Aorta (tissue), 5 donors: ENCODE results near the gene B3GNT5. TPM values are rescaled to one million over a fixed set of nuclear protein-coding genes. Genes with fewer than 3 reads are reported as not detected.
A peak's percentile ranks its signal among the peaks of the same experiment; 100 is the strongest.

Experiments
- ATAC-seq: fragments of 200-7000 bp; cut with Tn5 transposase; one replicate; pipeline ENCODE4 v1.9.1; 2022; ENCODE audit warnings: moderate library complexity; ENCODE audit not compliant: low FRiP score
- DNase-seq, 2 donors: peaks; one replicate each; pipeline ENCODE4 v3.0.0-alpha.2; 2020
- H3K27ac ChIP-seq, 2 donors: one replicate each; pipeline ENCODE4 v1.5.1; 2013; ENCODE audit warnings: low read length in 2 of 2, mild to moderate bottlenecking in 2 of 2, moderate library complexity in 2 of 2, control low read depth in 1 of 2, inconsistent platforms in 1 of 2, low read depth in 1 of 2
- H3K27me3 ChIP-seq, 2 donors: one replicate each; pipeline ENCODE4 v1.6.1; 2013; ENCODE audit warnings: control low read depth in 1 of 2, low read length in 1 of 2, mild to moderate bottlenecking in 1 of 2, moderate library complexity in 1 of 2; ENCODE audit not compliant: insufficient read depth in 2 of 2, control insufficient read depth in 1 of 2
- H3K36me3 ChIP-seq, 2 donors: one replicate each; pipeline ENCODE4 v1.6.1; 2013; ENCODE audit warnings: control low read depth in 1 of 2, low read length in 1 of 2, mild to moderate bottlenecking in 1 of 2; ENCODE audit not compliant: insufficient read depth in 2 of 2, control insufficient read depth in 1 of 2
- H3K4me1 ChIP-seq, 2 donors: one replicate each; pipeline ENCODE4 v1.6.1; 2013; ENCODE audit warnings: low read length in 2 of 2, control low read depth in 1 of 2, mild to moderate bottlenecking in 1 of 2, moderate library complexity in 1 of 2; ENCODE audit not compliant: insufficient read depth in 2 of 2, control insufficient read depth in 1 of 2
- H3K4me3 ChIP-seq, 2 donors: one replicate each; pipeline ENCODE4 v1.5.1; 2013; ENCODE audit warnings: low read length in 2 of 2, control low read depth in 1 of 2, mild to moderate bottlenecking in 1 of 2
- H3K9me3 ChIP-seq: one replicate; pipeline ENCODE4 v1.6.1; 2013; ENCODE audit warnings: mild to moderate bottlenecking, low read length; ENCODE audit not compliant: control insufficient read depth
- WGBS, 2 donors: extraction: QIAGEN DNeasy Blood & Tissue Kit; methylation state at CpG; one replicate each; pipeline ENCODE4 v1.1.7; 2013; 5-methylcytosine and 5-hydroxymethylcytosine counted together
- intact Hi-C, 2 donors: fragments of 100-400 bp; cut with DNase I; formaldehyde crosslinking; loops; one replicate each; pipeline versions ENCODE4 v1.14.2 to v1.15.0; 2022
- polyA plus RNA-seq, 2 donors: library from polyadenylated mRNA; stranded (reverse); fragments of 200-250 nt; gene quantifications; one replicate each; pipeline ENCODE4 v1.2.3, GENCODE V29; 2013
- total RNA-seq, 2 donors: library from RNA; stranded (reverse); fragmentation: NEBNext Ultra II Directional; extraction: Animal tissue kit (Norgen Biotek cat#: 25700); gene quantifications; one replicate each; pipeline ENCODE4 v1.2.1, GENCODE V29; 2021
- donor health status: healthy with polysubstance abuse.
- donor health status: Bipolar disorder and iron deficiency.
- donor health status: DM: no; HTN: no; CAD: no.
- donor health status: DM: no; HTN: no; CAD: no.
- donor health status: DM: yes; HTN: yes; CAD: no.

B3GNT5 gene
- total and polyA plus RNA-seq, 4 donors: 1.6 to 12.5 (median 9.6) TPM

DNA sequence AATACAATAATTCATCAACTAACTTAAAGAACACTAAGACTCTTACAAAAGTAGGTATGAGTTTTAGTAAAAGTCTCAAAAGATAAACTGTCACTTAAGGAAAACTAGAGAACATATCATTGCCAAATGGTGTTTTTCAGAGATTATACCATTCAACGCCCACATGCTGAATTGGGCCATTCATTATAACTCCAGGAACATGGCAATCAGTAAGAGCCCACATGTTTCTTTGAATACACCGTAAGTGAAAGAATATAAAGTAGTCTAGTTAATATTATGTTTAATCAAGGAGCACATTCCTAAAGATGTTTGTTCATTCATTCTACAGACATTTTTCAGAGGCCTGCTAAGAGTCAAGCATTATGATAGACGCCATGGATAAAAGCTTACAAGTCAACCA is 22.9 kb downstream of the B3GNT5 start:
- intact Hi-C loops: no loop called here
- no peaks in the 10 kb centered on the region for H3K27me3 ChIP-seq
- WGBS, 2 donors: 70 to 76% methylated on average over 3 of the region's 3 CpGs
- H3K4me3 ChIP-seq: no peak overlapping the region
- no peak for ATAC-seq
- H3K9me3 ChIP-seq: no peaks in the 10 kb centered on the region
- no peaks in the 10 kb centered on the region for H3K4me1 ChIP-seq
- no peak for DNase-seq
- no peak overlapping the region for H3K27ac ChIP-seq
- H3K36me3 ChIP-seq: no peaks in the 10 kb centered on the region

DNA sequence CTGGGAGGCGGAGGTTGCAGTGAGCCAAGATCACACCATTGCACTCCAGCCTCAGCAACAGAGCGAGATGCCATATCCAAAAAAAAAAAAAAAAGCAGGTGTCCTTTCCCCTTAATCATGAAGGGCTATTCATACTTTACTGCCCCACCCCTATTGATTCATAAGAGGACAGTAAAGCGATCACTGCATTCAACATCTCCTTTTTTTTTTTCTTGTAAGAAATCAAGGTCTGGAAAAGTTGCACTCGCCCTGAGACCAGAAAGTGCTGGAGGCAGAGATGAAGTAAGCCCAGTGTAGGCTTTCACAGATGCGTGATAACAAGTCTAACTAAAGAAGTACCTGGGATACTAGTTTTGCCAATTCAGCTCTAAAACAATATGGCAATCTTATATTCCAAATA is 24.2 kb downstream of the B3GNT5 start:
- ATAC-seq (no peak), DNase-seq (no peak)
- no peak overlapping the region for H3K4me3 ChIP-seq
- no peak overlapping the region for H3K27ac ChIP-seq
- H3K27me3 ChIP-seq: no peaks in the 10 kb centered on the region
- H3K9me3 ChIP-seq: no peaks in the 10 kb centered on the region
- no peaks in the 10 kb centered on the region for H3K4me1 ChIP-seq
- intact Hi-C loops: no loop called here
- H3K36me3 ChIP-seq: no peaks in the 10 kb centered on the region
- WGBS, 2 donors: 96% methylated on average over 4 to 5 of the region's 5 CpGs

DNA sequence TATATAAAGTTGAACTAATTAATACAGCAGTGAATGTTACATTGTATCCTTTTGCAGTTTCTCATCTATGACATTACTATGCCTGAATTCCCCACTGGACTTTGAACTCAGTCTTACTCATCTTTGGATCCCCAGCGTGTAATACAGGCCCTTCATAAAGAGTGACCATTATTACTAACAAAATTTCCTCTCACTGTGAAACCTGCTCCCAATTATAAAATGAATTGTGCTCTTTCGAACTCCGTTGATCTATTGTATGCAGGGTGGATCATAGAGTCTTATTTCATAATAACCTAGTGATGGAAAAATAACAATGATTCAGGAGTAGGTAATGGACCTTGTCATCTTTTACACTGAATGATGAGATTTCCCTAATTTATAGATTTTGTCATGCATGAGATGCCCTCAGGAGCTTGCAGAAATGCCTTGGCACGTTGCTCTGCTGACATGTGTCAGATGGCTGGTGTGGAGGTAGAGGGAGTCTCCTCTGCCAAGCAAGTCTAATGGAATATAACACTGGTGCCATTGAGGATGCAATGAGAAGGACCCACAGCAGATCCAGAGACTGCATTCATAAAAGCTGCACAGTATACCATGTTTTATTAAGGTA is 25.5 kb downstream of the B3GNT5 start:
- Histone ChIP-seq H3K27me3 (no peaks in the 10 kb centered on the region), H3K36me3 (no peaks in the 10 kb centered on the region), H3K4me3 (no peak overlapping the region), H3K27ac (no peak overlapping the region), H3K4me1 (no peaks in the 10 kb centered on the region), H3K9me3 (no peaks in the 10 kb centered on the region)
- 82 to 84% methylated on average over 4 of the region's 4 CpGs for WGBS, 2 donors
- no peak for DNase-seq
- no peak for ATAC-seq
- intact Hi-C loops: no loop called here

DNA sequence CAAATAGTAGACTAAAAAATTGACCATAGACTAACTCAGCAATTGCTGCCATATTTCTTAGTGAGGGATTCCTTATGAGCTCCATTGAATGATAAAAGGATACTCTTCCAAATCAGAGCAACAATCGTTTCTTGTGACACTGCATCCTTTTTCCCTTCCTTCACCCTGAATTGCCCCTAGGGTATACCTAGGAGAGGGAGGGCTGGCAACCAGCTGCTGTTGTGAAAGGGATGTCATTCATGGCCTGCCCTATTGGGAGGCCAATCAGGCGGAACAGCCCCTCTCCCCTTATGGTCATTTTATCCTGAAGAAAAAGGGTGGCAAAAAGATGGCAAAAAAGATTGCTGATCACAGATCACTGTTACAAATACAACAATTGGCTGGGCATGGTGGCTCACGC is 26.3 kb downstream of the B3GNT5 start:
- H3K36me3 ChIP-seq: no peaks in the 10 kb centered on the region
- intact Hi-C loops: no loop called here
- no peak overlapping the region for H3K4me3 ChIP-seq
- ATAC-seq (no peak), DNase-seq (no peak)
- no peaks in the 10 kb centered on the region for H3K9me3 ChIP-seq
- no peaks in the 10 kb centered on the region for H3K27me3 ChIP-seq
- H3K27ac ChIP-seq: no peak overlapping the region
- 87 to 90% methylated on average over 3 of the region's 3 CpGs for WGBS, 2 donors
- H3K4me1 ChIP-seq: no peaks in the 10 kb centered on the region

DNA sequence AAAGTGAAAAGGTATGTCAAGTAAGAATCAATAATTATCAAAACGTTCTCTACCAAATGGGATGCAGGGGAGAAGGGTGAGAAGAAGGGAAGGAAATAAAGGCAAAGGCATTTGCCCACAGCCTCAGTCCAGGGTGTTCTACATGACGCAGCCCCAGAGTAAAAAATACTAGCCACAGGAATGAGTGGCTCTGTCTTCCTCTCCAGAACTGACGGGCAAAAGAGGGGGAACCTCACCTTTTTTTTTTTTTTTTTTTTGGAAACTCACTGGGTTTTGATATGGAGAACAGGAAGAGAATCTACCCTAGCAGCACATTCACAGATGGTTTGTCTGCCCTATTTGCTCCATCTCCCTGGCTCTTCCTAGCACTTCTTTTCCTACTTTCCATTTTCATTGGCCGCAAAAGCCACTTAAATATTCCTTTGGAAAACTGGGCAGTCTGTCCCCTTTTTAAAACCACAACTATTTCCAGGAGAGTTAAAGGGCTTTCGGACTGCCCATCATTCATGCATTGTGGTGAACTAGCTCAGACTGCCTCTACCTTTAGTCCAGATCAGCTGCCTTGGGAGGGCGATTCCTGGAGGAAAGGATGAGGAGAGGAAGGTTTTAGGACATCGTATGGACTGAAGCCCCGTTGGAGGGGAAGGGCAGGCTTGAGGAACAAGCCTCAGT is 28.2 kb downstream of the B3GNT5 start:
- Histone ChIP-seq H3K4me3 (no peak overlapping the region), H3K36me3 (no peaks in the 10 kb centered on the region), H3K4me1 (peaks cover 0 to 4% of the 10 kb centered on the region in 2 donors), H3K27me3 (no peaks in the 10 kb centered on the region), H3K9me3 (no peaks in the 10 kb centered on the region), H3K27ac (no peak overlapping the region)
- no peak for DNase-seq
- no peak for ATAC-seq
- 85 to 90% methylated on average over 8 of the region's 8 CpGs for WGBS, 2 donors
- intact Hi-C loops: loop anchor here in 1 of 2 donors (10.0 kb wide), 1 partner anchor 156 kb away; no protein-coding TSS in a partner anchor

DNA sequence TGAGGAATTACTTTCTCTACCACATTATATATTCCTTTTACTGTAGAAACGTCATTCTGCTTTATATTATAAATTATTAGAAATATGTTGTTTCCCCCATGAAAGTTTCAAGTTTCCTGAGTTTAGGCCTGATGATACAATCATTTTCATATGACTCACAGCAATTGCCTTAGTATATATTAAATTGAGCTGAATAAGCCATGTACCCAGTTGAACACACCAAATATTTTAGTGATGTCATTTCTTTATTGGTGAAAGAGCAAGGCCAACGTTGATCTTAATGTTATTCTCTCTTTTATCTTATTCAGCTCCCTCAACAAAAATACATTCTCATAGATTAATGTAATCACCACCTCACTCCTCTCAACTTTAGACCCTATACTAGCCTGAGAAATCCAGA is 30.8 kb downstream of the B3GNT5 start:
- intact Hi-C loops: loop anchor here in 1 of 2 donors (10.0 kb wide), 1 partner anchor 159 kb away; no protein-coding TSS in a partner anchor
- DNase-seq: no peak
- Histone ChIP-seq H3K27me3 (no peaks in the 10 kb centered on the region), H3K4me1 (peaks cover 0 to 6% of the 10 kb centered on the region in 2 donors), H3K9me3 (no peaks in the 10 kb centered on the region), H3K27ac (no peak overlapping the region), H3K4me3 (no peak overlapping the region), H3K36me3 (no peaks in the 10 kb centered on the region)
- ATAC-seq: no peak
- 63% methylated on average over 2 of the region's 2 CpGs for WGBS, 2 donors

DNA sequence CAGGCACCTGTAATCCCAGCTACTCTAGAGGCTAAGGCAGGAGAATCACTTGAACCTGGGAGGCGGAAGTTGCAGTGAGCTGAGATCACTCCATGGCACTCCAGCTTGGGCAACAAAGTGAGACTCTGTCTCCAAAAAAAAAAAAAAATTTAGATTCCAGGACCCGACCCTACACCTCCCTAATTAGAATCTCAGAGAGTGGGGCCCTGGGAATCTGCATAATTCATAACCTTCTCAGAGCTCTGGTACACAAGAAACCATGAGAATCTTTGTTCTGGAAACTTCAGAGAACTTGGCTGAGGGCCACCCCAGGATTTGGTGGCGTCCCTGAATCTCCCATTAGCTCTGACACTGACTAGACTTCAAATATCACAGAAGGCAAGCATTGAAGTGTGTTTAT is 31.5 kb downstream of the B3GNT5 start:
- intact Hi-C loops: loop anchor here in 1 of 2 donors (10.0 kb wide), 1 partner anchor 160 kb away; no protein-coding TSS in a partner anchor
- ATAC-seq (no peak), DNase-seq (no peak)
- Histone ChIP-seq H3K4me1 (peaks cover 0 to 6% of the 10 kb centered on the region in 2 donors), H3K36me3 (no peaks in the 10 kb centered on the region), H3K27me3 (no peaks in the 10 kb centered on the region), H3K4me3 (no peak overlapping the region), H3K9me3 (no peaks in the 10 kb centered on the region), H3K27ac (peak overlapping the region in 1 of 2 donors; percentile 14)
- 55 to 65% methylated on average over 3 of the region's 3 CpGs for WGBS, 2 donors

DNA sequence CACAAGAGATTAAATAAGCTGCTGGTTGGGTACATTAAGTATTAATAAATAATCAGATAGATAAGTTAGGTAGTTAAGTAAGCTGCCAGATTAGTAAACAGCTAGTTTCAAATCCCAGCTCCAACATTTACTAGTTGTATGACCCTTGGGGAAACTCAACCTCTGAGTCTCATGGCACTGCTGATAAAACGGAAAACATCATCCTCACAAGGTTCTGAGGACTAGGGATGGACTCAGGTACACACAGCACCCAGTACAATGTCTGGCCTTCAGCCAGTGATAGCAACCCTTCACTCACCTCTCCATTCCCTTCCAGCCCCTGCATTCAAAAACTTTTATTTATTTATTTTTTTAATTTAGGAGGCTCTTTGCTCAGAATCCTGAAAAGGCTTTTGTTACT is 32.3 kb downstream of the B3GNT5 start:
- Histone ChIP-seq H3K27me3 (no peaks in the 10 kb centered on the region), H3K27ac (peak overlapping the region; percentile 22 to 88), H3K36me3 (no peaks in the 10 kb centered on the region), H3K4me1 (peaks cover 0 to 6% of the 10 kb centered on the region in 2 donors), H3K4me3 (no peak overlapping the region), H3K9me3 (no peaks in the 10 kb centered on the region)
- no peak for ATAC-seq
- WGBS, 2 donors: 33 to 35% methylated on average over 1 of the region's 1 CpG
- intact Hi-C loops: loop anchor here (5.0 to 10.0 kb wide), 2 partner anchors 161 to 163 kb away; no protein-coding TSS in a partner anchor
- no peak for DNase-seq
